Subcutaneous abdominal adipose tissue (tissue), 5 donors: ENCODE measurements around the gene BBS12.
"Not testable (repeated sequence)": the region's sequence is repeated elsewhere in the genome, so short reads cannot be mapped to it uniquely, and the experiment has no call there.

ENCODE experiments used
- H3K27ac ChIP-seq: one replicate; pipeline ENCODE4 v1.7.0; 2013; ENCODE audit warnings: low read depth, mild to moderate bottlenecking, inconsistent platforms, low read length, moderate library complexity
- H3K27me3 ChIP-seq, 5 donors: one replicate each; pipeline ENCODE4 v1.7.0; 2013; ENCODE audit warnings: low read length in 5 of 5, inconsistent platforms in 1 of 5; ENCODE audit not compliant: control insufficient read depth in 5 of 5, insufficient read depth in 4 of 5
- H3K36me3 ChIP-seq, 5 donors: one replicate each; pipeline ENCODE4 v1.7.0; 2013; ENCODE audit warnings: low read length in 5 of 5; ENCODE audit not compliant: control insufficient read depth in 5 of 5, insufficient read depth in 5 of 5
- H3K4me1 ChIP-seq, 5 donors: one replicate each; pipeline ENCODE4 v1.7.0; 2013; ENCODE audit warnings: low read length in 5 of 5, mild to moderate bottlenecking in 3 of 5, moderate library complexity in 1 of 5; ENCODE audit not compliant: control insufficient read depth in 5 of 5, insufficient read depth in 5 of 5
- H3K4me3 ChIP-seq, 5 donors: one replicate each; pipeline ENCODE4 v1.7.0; 2013; ENCODE audit warnings: low read length in 5 of 5, low read depth in 1 of 5
- H3K9ac ChIP-seq, 5 donors: one replicate each; pipeline ENCODE4 v1.7.0; 2013; ENCODE audit warnings: low read length in 5 of 5, mild to moderate bottlenecking in 4 of 5, moderate library complexity in 3 of 5
- H3K9me3 ChIP-seq, 5 donors: one replicate each; pipeline ENCODE4 v1.7.0; 2013; ENCODE audit warnings: low read length in 5 of 5; ENCODE audit not compliant: control insufficient read depth in 5 of 5
- donor health status: healthy.
- donor health status: healthy.
- donor health status: healthy.
- donor health status: healthy.
- donor health status: healthy.

Gene BBS12

DNA sequence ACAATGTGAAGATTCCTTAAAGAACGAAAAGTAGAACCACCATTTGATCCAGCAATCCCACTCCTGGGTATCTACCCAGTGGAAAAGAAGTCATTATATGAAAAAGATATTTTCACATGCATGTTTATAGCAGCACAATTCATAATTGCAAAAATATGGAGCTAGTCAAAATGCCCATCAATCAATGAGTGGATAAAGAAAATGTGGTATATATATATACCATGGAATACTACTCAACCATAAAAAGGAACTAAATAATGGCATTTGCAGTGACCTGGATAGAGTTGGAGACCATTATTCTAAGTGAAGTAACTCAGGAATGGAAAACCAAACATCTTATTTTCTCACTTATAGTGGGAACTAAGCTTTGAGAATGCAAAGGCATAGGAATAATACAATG is 54.4 kb downstream of the BBS12 start:
- H3K27me3 ChIP-seq, H3K9me3 ChIP-seq, H3K9ac ChIP-seq, H3K4me3 ChIP-seq, H3K36me3 ChIP-seq: not testable (repeated sequence)
- Histone ChIP-seq H3K4me1 (peaks cover 1 to 31% (median 23%) of the 10 kb centered on the region in 5 donors), H3K27ac (peak overlapping the region; percentile 59)

DNA sequence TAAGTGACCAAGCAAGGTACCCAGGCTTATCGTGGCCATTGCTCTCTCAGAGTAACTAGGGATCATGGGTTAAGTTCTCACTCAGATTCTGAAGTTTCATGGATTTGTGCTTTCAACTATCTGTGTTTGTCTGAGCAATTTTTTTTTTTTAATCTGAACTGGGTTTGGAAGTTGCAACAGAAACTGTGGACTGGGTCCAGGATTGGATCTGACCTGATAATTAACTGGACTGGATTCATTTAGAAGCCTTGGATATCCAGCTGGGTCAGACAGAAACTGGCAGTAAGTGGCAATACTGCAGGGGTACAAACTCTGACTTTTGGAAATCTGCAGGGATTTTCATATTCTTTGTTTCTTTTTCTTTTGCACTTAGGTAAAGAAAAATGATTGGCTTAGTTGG is 55.4 kb downstream of the BBS12 start:
- no peaks in the 10 kb centered on the region for H3K9me3 ChIP-seq
- no peaks in the 10 kb centered on the region for H3K27me3 ChIP-seq
- peaks cover 1 to 29% (median 22%) of the 10 kb centered on the region in 5 donors for H3K4me1 ChIP-seq
- no peak overlapping the region for H3K4me3 ChIP-seq
- peak overlapping the region; percentile 59 for H3K27ac ChIP-seq
- H3K36me3 ChIP-seq: no peaks in the 10 kb centered on the region
- H3K9ac ChIP-seq: no peak overlapping the region

DNA sequence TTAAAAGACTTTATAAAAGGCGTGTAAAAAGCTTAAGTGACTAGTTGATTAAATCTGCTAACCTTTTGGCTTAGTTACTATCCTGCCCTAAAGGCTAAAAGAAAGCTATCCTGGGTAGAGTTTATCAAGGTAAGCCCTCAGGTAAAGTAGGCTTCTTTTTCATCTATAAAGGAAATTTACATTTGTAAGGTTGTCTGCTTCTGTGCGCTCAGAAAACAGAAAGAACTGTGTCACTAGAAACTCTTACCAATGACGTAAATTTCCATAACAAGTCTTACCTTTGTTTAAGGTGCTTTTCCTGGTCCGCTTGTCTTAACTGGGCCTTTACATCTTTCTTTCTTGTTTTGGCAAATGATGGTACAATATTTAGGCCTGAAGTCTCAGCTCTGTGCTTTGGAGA is 56.4 kb downstream of the BBS12 start:
- no peak overlapping the region for H3K9ac ChIP-seq
- H3K4me1 ChIP-seq: peaks cover 0 to 23% (median 12%) of the 10 kb centered on the region in 5 donors
- H3K27ac ChIP-seq: no peak overlapping the region
- H3K9me3 ChIP-seq: no peaks in the 10 kb centered on the region
- no peaks in the 10 kb centered on the region for H3K36me3 ChIP-seq
- H3K27me3 ChIP-seq: no peaks in the 10 kb centered on the region
- no peak overlapping the region for H3K4me3 ChIP-seq

DNA sequence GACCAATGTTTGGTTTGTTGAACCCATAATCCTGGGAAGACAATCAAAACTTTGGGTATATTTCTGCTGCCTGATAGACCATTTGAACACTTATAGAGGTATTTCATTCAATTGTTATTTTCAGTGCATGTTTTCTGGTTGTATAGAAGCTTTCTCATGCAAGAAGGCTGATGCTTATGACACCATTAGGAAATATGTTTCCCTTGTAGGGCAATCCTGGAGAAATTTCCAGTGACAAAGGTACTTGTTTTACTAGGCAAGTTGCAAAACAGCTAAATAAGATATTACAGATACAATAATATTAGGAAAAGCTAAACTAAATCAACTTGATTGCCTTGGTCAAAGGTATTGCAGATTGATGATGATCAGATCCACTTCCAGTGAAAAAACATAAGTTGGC is 61.3 kb downstream of the BBS12 start:
- no peaks in the 10 kb centered on the region for H3K27me3 ChIP-seq
- no peaks in the 10 kb centered on the region for H3K9me3 ChIP-seq
- H3K9ac ChIP-seq: no peak overlapping the region
- H3K4me3 ChIP-seq: no peak overlapping the region
- no peak overlapping the region for H3K27ac ChIP-seq
- peaks cover 0 to 26% (median 17%) of the 10 kb centered on the region in 5 donors for H3K4me1 ChIP-seq
- H3K36me3 ChIP-seq: no peaks in the 10 kb centered on the region
